ENCODE data around the gene BMP10.

DNA sequence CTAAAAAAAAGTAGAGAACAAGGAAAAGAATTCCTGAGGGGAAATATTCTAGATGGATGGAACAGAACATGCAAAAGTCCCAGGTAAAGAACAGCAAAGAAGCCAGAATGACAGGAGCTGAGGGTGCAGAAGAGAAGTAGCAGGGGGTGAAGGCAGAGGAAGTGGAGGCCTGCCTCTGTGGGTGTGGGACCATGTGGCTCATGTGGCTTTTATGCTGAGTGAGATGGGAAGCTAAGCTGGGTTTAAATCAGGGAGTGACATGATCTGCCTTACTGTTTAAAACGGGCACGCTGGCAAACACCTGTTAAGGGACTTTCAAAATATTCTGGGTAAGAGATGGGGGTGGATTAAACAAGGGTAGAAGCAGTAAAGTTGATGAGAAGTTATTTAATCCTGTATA is 41.5 kb upstream of the BMP10 start:
- TF ChIP-seq, protein P1, sequence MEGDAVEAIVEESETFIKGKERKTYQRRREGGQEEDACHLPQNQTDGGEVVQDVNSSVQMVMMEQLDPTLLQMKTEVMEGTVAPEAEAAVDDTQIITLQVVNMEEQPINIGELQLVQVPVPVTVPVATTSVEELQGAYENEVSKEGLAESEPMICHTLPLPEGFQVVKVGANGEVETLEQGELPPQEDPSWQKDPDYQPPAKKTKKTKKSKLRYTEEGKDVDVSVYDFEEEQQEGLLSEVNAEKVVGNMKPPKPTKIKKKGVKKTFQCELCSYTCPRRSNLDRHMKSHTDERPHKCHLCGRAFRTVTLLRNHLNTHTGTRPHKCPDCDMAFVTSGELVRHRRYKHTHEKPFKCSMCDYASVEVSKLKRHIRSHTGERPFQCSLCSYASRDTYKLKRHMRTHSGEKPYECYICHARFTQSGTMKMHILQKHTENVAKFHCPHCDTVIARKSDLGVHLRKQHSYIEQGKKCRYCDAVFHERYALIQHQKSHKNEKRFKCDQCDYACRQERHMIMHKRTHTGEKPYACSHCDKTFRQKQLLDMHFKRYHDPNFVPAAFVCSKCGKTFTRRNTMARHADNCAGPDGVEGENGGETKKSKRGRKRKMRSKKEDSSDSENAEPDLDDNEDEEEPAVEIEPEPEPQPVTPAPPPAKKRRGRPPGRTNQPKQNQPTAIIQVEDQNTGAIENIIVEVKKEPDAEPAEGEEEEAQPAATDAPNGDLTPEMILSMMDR (IDR thresholded peaks at IDR 0.05), result no peak
- no peak for TF ChIP-seq ZFX (IDR thresholded peaks at IDR 0.05; ENCODE audit: borderline replicate concordance)

All from 22Rv1 (cell line).